B cell (primary cell): ENCODE data around the gene STUM. TPM values are rescaled to one million over a fixed set of nuclear protein-coding genes. Genes with fewer than 3 reads are reported as not detected.

Experiments used
- ATAC-seq: fragments of 200-7000 bp; cut with Tn5 transposase; one replicate; pipeline ENCODE4 v1.10.0; 2021; ENCODE audit warnings: low read depth, mild to moderate bottlenecking, moderate number of reproducible peaks, moderate library complexity
- CTCF ChIA-PET: fragments of 350-600 bp; sonication (Branson Sonifier 250); formaldehyde crosslinking; loops from one replicate; lab custom pipeline; 2021; ENCODE audit warnings: antibody characterized with exemption, inconsistent platforms; lab: Charles Lee
- POLR2A ChIA-PET: fragments of 350-600 bp; sonication (Branson Sonifier 250); formaldehyde crosslinking; loops from one replicate; lab custom pipeline; 2021; ENCODE audit warnings: antibody characterized with exemption; lab: Charles Lee
- DNase-seq: peaks from one replicate; pipeline ENCODE4 v3.0.0; 2013
- H2AFZ ChIP-seq: 2 replicates; pipeline ENCODE4 v1.6.1; 2012; ENCODE audit warnings: mild to moderate bottlenecking, low read depth, low read length; ENCODE audit not compliant: insufficient read depth, poor library complexity, severe bottlenecking
- H3K27ac ChIP-seq, 2 donors: 1 replicate in 1 of 2; 2 replicates in 1 of 2; pipeline ENCODE4 v1.5.1; 2012 to 2013; ENCODE audit warnings: low read length in 2 of 2, mild to moderate bottlenecking in 2 of 2, moderate library complexity in 1 of 2
- H3K27me3 ChIP-seq, 4 experiments: fragments of 200-600 bp in 1 of 4; sonication (generic) in 1 of 4; replicated peaks in 1 of 4; 1 replicate in 2 of 4; 2 replicates in 2 of 4; pipeline versions ENCODE4 v1.6.1 to v1.7.0; 2013 to 2016; ENCODE audit warnings: low read length in 3 of 4, mild to moderate bottlenecking in 2 of 4, mixed read lengths in 1 of 4, moderate library complexity in 1 of 4; ENCODE audit not compliant: insufficient read depth in 4 of 4, control insufficient read depth in 3 of 4; ENCODE audit errors: control extremely low read depth in 1 of 4
- H3K36me3 ChIP-seq, 2 experiments: replicated peaks in 1 of 2; 1 replicate in 1 of 2; 2 replicates in 1 of 2; pipeline versions ENCODE4 v1.6.1 to v1.7.1; 2013; ENCODE audit warnings: low read length in 1 of 2; ENCODE audit not compliant: insufficient read depth in 2 of 2, control insufficient read depth in 1 of 2; ENCODE audit errors: control extremely low read depth in 1 of 2, extremely low read depth in 1 of 2
- H3K4me1 ChIP-seq, 2 donors: fragments of 200-600 bp in 1 of 2; sonication (generic) in 1 of 2; 1 replicate in 1 of 2; 2 replicates in 1 of 2; pipeline versions ENCODE4 v1.5.1 to v1.6.1; 2013 to 2017; ENCODE audit warnings: low read length in 2 of 2; ENCODE audit not compliant: control insufficient read depth in 2 of 2, insufficient read depth in 2 of 2
- H3K4me2 ChIP-seq: replicated peaks from 2 replicates; pipeline ENCODE3; 2012; ENCODE audit warnings: mild to moderate bottlenecking, low read depth, low read length; ENCODE audit not compliant: poor library complexity, severe bottlenecking
- H3K4me3 ChIP-seq, 5 experiments: fragments of 200-600 bp in 1 of 5; sonication (generic) in 1 of 5; 1 replicate in 3 of 5; 2 replicates in 2 of 5; pipeline versions ENCODE4 v1.5.1 to v1.7.0; 2011 to 2016; ENCODE audit warnings: low read length in 4 of 5, mild to moderate bottlenecking in 4 of 5, low read depth in 2 of 5, control low read depth in 1 of 5, moderate library complexity in 1 of 5; ENCODE audit not compliant: insufficient read depth in 1 of 5; ENCODE audit errors: control extremely low read depth in 1 of 5, extremely low read depth in 1 of 5
- H3K79me2 ChIP-seq: fragments of 200-600 bp; sonication (generic); one replicate; pipeline ENCODE4 v1.6.0; 2016; ENCODE audit warnings: low read length; ENCODE audit not compliant: control insufficient read depth, insufficient read depth
- H3K9ac ChIP-seq: fragments of 200-600 bp; sonication (generic); 2 replicates; pipeline ENCODE4 v1.6.1; 2017; ENCODE audit warnings: mild to moderate bottlenecking, low read length, moderate library complexity
- H3K9me3 ChIP-seq, 3 donors: one replicate each; pipeline versions ENCODE4 v1.6.1 to v1.7.1; 2013; ENCODE audit warnings: low read length in 2 of 3; ENCODE audit not compliant: control insufficient read depth in 2 of 3, insufficient read depth in 1 of 3; ENCODE audit errors: control extremely low read depth in 1 of 3
- H4K20me1 ChIP-seq: 2 replicates; pipeline ENCODE4 v1.6.0; 2012; ENCODE audit warnings: mild to moderate bottlenecking, low read length; ENCODE audit not compliant: insufficient read depth, control insufficient read depth, poor library complexity, severe bottlenecking
- H3K27ac Mint-ChIP-seq: one replicate; pipeline ENCODE4 v1.8.0; 2021; ENCODE audit warnings: mixed read lengths
- H3K27me3 Mint-ChIP-seq: one replicate; pipeline ENCODE4 v1.8.0; 2021; ENCODE audit warnings: mixed read lengths
- H3K4me1 Mint-ChIP-seq: one replicate; pipeline ENCODE4 v1.8.0; 2021; ENCODE audit warnings: mixed read lengths
- H3K4me3 Mint-ChIP-seq: one replicate; pipeline ENCODE4 v1.8.0; 2021; ENCODE audit warnings: mixed read lengths
- H3K9me3 Mint-ChIP-seq: one replicate; pipeline ENCODE4 v1.8.0; 2022; ENCODE audit warnings: mixed read lengths; ENCODE audit not compliant: insufficient read depth
- EZH2 ChIP-seq: IDR thresholded peaks from 2 replicates; pipeline ENCODE4 v1.6.1; 2012; ENCODE audit warnings: borderline replicate concordance, low read depth, mild to moderate bottlenecking, moderate library complexity, low read length; ENCODE audit not compliant: insufficient read depth, poor library complexity, severe bottlenecking
- WGBS: methylation state at CpG from one replicate; pipeline ENCODE4 v1.1.5; 2013; ENCODE audit warnings: missing lambda C conversion rate; ENCODE audit not compliant: insufficient coverage; 5-methylcytosine and 5-hydroxymethylcytosine counted together
- intact Hi-C: fragments of 100-400 bp; cut with micrococcal nuclease; formaldehyde crosslinking; loops from one replicate; pipeline ENCODE4 v1.10.0; 2022
- polyA plus RNA-seq: library from polyadenylated mRNA; depleted of rRNA; stranded (reverse); fragments of >200 nt; gene quantifications from 2 replicates; pipeline ENCODE4 v1.2.3, GENCODE V29; 2012
- total RNA-seq, 2 donors: library from RNA; stranded (reverse); fragments of 120-200 nt in 1 of 2; gene quantifications; 1 replicate in 1 of 2; 2 replicates in 1 of 2; pipeline versions ENCODE4 v1.2.3 to v1.2.4, GENCODE V29; 2013 to 2022
- TF ChIP-seq, protein P1 (sequence below): fragments of 200-600 bp; IDR thresholded peaks from one replicate; pipeline ENCODE4 v1.8.0; 2022; ENCODE audit warnings: antibody characterized with exemption, mild to moderate bottlenecking

The STUM gene
- total and polyA plus RNA-seq, 2 donors (not counting 1 experiment from before 2014, with no cell fraction given) = 0.12 to 0.69 TPM

DNA sequence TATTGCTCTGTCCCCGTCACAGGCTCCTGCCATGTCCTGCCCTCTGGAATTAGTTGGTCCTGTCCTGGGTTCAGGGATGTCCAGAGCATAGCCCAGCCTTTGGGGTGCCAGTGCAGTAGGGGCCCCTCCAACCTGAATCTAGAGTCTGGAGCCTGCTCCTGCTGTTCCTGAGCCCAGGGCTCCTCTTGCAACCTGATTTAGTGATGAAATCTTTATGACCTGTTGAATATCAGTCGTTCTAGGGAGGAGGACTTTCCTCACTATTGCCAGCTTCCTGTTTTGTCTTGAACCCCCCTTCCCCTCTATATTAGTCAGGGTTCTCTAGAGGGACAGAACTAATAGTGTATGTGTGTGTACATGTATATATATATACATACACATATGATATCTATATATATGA lies 42.5 kb upstream of the STUM start:
- ChIA-PET CTCF (no interaction called here), POLR2A (no interaction called here)
- no peak overlapping the region for H3K9ac ChIP-seq
- H3K79me2 ChIP-seq = no peaks in the 10 kb centered on the region
- no peaks in the 10 kb centered on the region for H3K4me1 Mint-ChIP-seq
- H3K9me3 ChIP-seq = no peaks in the 10 kb centered on the region
- peaks cover 0 to 16% (median 3%) of the 10 kb centered on the region in 4 experiments for H3K27me3 ChIP-seq
- H3K9me3 Mint-ChIP-seq = no peaks in the 10 kb centered on the region
- no peak overlapping the region for H3K27ac Mint-ChIP-seq
- no peak overlapping the region for H3K4me3 Mint-ChIP-seq
- no peak overlapping the region for H3K4me3 ChIP-seq
- H2AFZ ChIP-seq = no peak overlapping the region
- no peak overlapping the region for H3K27ac ChIP-seq
- no peak overlapping the region for H3K4me2 ChIP-seq
- intact Hi-C loops = no loop called here
- H3K36me3 ChIP-seq = no peaks in the 10 kb centered on the region
- H3K27me3 Mint-ChIP-seq = peaks cover 53% of the 10 kb centered on the region
- TF ChIP-seq, protein P1, sequence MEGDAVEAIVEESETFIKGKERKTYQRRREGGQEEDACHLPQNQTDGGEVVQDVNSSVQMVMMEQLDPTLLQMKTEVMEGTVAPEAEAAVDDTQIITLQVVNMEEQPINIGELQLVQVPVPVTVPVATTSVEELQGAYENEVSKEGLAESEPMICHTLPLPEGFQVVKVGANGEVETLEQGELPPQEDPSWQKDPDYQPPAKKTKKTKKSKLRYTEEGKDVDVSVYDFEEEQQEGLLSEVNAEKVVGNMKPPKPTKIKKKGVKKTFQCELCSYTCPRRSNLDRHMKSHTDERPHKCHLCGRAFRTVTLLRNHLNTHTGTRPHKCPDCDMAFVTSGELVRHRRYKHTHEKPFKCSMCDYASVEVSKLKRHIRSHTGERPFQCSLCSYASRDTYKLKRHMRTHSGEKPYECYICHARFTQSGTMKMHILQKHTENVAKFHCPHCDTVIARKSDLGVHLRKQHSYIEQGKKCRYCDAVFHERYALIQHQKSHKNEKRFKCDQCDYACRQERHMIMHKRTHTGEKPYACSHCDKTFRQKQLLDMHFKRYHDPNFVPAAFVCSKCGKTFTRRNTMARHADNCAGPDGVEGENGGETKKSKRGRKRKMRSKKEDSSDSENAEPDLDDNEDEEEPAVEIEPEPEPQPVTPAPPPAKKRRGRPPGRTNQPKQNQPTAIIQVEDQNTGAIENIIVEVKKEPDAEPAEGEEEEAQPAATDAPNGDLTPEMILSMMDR = no peak
- TF ChIP-seq EZH2 = no peak
- no peaks in the 10 kb centered on the region for H3K4me1 ChIP-seq
- DNase-seq (no peak), ATAC-seq (no peak)
- H4K20me1 ChIP-seq = no peaks in the 10 kb centered on the region
- 92% methylated on average over 1 of the region's 2 CpGs for WGBS

DNA sequence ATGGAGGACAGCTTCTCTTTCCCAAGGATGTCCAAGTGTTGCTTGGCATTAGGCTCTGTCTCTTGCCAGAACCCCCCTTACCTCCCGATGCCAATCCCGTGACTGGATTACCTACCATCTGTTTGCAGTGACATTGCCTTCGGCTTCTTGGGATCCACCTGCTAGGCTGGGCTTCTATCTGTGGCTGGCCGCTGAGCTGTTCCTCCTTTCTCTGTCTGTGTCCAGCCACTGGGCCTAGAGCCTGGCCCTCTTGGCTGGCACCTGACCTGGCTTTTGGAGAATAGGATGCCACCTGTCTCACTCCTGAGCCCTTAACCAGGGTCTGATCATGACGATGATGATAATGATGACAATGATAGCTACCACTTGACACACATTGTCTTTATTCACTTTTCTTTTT lies 41.6 kb upstream of the STUM start:
- intact Hi-C loops = no loop called here
- no peak overlapping the region for H3K27ac ChIP-seq
- 95% methylated on average over 4 of the region's 5 CpGs for WGBS
- no peaks in the 10 kb centered on the region for H3K4me1 ChIP-seq
- H3K79me2 ChIP-seq = no peaks in the 10 kb centered on the region
- no peak overlapping the region for H3K4me3 Mint-ChIP-seq
- CTCF ChIA-PET = interaction anchor here (1.1 kb wide), 1 partner anchor 43 kb away, joined by 3 read pairs; no protein-coding TSS in a partner anchor
- H3K9me3 ChIP-seq = no peaks in the 10 kb centered on the region
- H3K27me3 ChIP-seq = peaks cover 0 to 19% (median 3%) of the 10 kb centered on the region in 4 experiments
- no peak overlapping the region for H2AFZ ChIP-seq
- H3K4me2 ChIP-seq = no peak overlapping the region
- peaks cover 55% of the 10 kb centered on the region for H3K27me3 Mint-ChIP-seq
- no peaks in the 10 kb centered on the region for H3K4me1 Mint-ChIP-seq
- POLR2A ChIA-PET = no interaction called here
- H4K20me1 ChIP-seq = no peaks in the 10 kb centered on the region
- H3K36me3 ChIP-seq = no peaks in the 10 kb centered on the region
- H3K4me3 ChIP-seq = no peak overlapping the region
- ATAC-seq = no peak
- TF ChIP-seq, protein P1 = no peak
- TF ChIP-seq EZH2 = no peak
- no peak for DNase-seq
- no peaks in the 10 kb centered on the region for H3K9me3 Mint-ChIP-seq
- no peak overlapping the region for H3K9ac ChIP-seq
- H3K27ac Mint-ChIP-seq = no peak overlapping the region
